DMS 273 treated with DMSO at 0.1 percent for 48 hours (cell line): ENCODE data around the gene MEI1.
A peak's percentile ranks its signal among the peaks of the same experiment; 100 is the strongest.
"Not testable (repeated sequence)": the region's sequence is repeated elsewhere in the genome, so short reads cannot be mapped to it uniquely, and the experiment has no call there.

Experiments used
- DNase-seq: peaks from one replicate; lab custom pipeline; 2025; lab: John Stamatoyannopoulos, UW

The MEI1 gene

GRCh38 chr22:41681616-41682015 lies 17.7 kb upstream of the MEI1 start:
- no peak for DNase-seq

GRCh38 chr22:41682033-41682807 lies 17.1 kb upstream of the MEI1 start:
- DNase-seq, result no peak

DNA sequence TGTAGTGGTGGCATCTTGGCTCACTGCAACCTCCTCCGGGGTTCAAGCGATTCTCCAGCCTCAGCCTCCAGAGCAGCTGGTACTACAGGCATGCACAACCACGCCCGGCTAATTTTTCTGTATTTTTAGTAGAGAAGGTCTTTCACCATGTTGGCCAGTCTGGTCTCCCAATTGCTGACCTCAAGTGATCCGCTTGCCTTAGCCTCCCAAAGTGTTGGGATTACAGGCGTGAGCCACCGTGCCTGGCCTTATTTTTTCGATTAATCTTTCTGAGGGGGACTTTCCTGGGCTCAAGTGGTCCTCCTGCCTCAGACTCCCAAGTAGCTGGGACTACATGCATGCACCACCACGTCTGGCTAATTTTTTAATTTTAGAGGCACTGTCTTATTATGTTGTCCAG lies 16.3 kb upstream of the MEI1 start:
- DNase-seq, result no peak

DNA sequence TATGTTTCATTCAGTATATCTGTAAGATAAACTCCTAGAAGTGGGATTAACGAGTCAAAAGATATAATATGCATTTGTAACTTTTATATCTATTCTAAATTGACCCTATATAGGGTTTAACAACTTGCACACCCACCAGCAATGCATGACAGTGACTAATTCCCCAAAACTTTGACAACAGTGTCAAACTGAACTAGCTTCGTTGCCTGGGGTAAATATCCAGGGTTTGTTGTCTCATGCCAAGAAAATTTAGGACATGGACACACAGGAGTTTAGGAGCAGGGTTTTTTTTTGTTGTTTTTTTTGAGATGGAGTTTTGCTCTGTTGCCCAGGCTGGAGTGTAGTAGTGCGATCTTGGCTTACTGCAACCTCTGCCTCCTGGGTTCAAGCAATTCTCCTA lies 15.7 kb upstream of the MEI1 start:
- no peak for DNase-seq

- DNase-seq, result no peak
These were observed 15.1 kb upstream of the MEI1 start for GRCh38 chr22:41684194-41684593.

GRCh38 chr22:41686890-41687289 lies 12.4 kb upstream of the MEI1 start:
- not testable (repeated sequence) for DNase-seq

GRCh38 chr22:41687901-41688364 lies 11.4 kb upstream of the MEI1 start:
- no peak for DNase-seq

GRCh38 chr22:41688365-41689211 lies 10.7 kb upstream of the MEI1 start, which contains the start of gene SNU13:
Gene SNU13 (minus strand): TSS chr22:41688867. CDS start chr22:41688796, 71 bp downstream.
- peak; percentile 71 for DNase-seq

- no peak for DNase-seq
These were observed 8.8 kb upstream of the MEI1 start for GRCh38 chr22:41690476-41690875.

DNA sequence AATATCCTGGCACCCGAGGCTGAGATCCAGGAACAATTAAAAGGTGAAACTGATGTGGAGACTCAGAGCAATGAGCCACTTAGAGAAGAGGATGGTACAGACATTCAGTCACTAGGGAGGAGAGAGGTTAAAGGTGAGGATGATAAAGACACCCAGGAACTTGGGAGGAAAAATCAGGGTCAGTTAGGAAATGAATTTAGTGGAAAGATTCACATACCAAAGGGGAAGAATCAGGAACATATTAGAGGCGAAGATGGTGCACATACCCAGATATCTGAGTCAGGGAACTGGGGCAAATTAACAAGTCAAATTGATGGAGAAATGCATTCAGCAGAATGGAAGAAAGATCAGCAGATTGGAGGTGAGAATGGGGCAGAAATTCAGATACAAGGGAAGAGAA lies 4.1 kb upstream of the MEI1 start:
- DNase-seq, result no peak

DNA sequence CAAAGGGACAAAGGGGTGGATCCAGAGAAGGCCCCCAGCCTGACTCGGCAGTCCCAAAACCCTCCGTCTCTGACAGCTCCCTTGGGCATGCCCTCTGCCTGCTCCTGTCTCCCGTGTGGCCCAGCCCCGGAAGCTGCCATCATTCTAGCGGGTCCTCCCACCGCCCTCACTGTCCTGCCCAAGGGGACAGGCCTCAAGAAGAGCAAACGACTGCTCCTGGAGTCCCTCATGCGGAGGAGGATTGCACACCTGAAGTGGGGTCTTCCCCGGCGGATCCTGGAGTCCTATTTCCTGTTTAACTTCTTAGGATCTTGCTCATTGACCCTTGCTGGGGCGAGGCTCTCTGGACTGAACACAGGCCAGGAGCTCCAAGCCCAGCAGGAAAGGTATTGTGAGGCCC lies 2.6 kb upstream of the MEI1 start:
- DNase-seq, result no peak

DNA sequence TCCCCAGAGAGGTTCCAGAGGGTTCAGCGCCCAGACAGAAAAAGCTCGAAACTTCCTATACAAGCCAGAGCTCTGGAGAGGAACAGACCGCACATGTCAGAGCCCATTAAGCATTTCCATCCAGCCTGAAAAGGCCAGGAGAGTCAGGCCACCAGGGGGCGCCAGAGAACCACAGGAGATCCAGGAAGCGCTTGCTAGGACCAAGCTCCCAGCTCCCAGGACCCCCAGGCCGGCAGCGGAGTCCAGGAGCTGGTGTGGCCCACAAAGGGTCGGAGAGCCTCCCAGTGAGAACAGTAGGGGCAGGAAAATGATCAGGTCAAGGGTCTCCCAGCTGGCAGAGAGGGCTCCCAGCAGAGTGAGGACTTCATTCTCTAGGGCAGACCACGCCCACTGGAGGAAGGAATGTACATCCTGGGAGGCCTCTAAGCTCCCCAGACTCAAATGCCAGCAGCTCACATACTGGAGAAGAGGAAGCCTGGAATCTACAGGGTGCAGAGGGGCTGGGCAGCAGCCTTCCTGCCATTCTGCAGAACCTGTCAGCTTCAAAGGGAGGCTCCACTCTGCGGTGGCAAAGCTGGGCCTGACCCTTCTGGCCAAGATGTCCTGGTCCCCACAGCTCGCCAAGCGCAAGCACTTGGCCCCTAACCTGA lies 2.1 kb upstream of the MEI1 start:
- peak; percentile 54 for DNase-seq

- DNase-seq, result no peak
These were observed 733 bp downstream of the MEI1 start for GRCh38 chr22:41700108-41700364.

GRCh38 chr22:41702763-41703162 lies 3.5 kb downstream of the MEI1 start:
- no peak for DNase-seq

GRCh38 chr22:41709341-41709740 lies 10.0 kb downstream of the MEI1 start:
- no peak for DNase-seq

GRCh38 chr22:41713004-41713403 lies 13.7 kb downstream of the MEI1 start:
- no peak for DNase-seq

- no peak for DNase-seq
These were observed 23.2 kb downstream of the MEI1 start for GRCh38 chr22:41722496-41722895.

- DNase-seq, result no peak
These were observed 26.3 kb downstream of the MEI1 start for GRCh38 chr22:41725510-41726110.

- no peak for DNase-seq
These were observed 32.3 kb downstream of the MEI1 start for GRCh38 chr22:41731609-41732008.

DNA sequence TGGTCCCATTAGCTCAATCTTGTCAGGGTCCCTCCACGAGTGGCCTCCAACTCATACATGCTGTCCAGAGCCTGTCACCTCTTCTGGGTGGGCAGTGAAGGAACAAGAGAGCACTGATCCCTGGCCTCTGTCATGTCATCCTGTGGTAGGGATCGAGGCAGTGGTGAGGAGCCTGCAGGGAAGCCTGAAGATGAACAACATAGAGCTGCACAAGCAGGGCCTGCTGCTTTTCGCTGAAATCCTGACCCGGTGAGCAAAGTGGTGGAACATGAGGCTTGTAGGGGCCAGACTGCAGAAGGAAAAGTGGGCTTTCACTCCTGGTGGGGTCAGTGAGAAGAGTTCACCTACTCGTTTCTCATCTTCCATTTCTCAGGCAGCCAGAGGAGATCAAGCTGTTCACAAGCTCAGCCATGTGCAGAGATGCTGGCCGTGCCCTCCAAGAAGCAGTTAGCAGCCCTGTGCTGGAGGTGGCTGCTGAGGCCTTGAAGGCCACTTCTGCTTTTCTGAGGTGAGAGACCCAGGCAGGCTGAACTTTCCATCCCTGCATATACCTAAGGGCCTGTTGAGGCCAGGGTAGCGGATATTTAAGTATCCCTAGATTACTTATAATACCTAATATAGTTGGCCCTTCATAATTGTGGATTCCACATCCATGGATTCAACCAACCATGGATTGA lies 32.9 kb downstream of the MEI1 start:
- DNase-seq, result no peak

DNA sequence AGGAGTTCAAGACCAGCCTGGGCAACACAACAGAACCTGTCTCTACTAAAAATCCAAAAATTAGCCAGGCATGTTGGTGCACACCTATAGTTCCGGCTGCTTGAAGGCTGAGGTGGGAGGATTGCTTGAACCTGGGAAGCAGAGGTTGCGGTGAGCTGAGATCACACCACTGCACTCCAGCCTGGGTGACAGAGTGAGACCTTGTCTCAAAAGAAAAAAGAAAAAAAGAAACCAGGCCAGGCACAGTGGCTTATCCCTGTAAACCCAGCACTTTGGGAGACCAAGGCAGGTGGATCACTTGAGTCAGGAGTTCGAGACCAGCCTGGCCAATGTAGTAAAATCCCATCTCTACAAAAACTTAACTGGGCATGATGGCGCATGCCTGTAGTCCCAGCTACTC lies 33.9 kb downstream of the MEI1 start:
- not testable (repeated sequence) for DNase-seq

DNA sequence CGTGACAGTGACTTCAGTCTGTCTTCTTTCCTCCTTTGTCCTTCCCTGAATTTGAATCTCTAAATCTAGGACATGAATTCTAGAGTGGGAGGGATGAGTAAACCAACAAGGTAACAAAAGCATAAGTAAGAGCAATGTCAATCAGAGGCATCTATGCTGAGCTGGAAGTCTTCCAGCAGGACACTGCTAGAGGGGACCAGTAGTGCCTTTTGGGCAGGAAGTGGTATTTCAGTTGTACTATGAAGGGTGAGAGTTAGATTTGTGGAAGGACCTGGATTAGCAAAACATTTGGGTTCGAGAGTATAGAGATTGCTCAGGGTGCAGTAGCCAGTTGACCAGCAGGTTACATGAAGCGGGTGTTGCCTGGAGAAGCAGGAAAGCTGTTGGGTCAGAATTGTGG lies 40.3 kb downstream of the MEI1 start:
- no peak for DNase-seq
